HFFc6 (cell line): ENCODE measurements around the gene NPAS2. TPM values are rescaled to one million over a fixed set of nuclear protein-coding genes. Genes with fewer than 3 reads are reported as not detected.

Experiments used
- DNase-seq: peaks from one replicate; pipeline ENCODE4 v3.0.0-alpha.2; 2018
- H3K27ac Mint-ChIP-seq: 2 replicates; pipeline ENCODE4 v1.8.0; 2020; ENCODE audit warnings: mild to moderate bottlenecking, mixed read lengths
- H3K27me3 Mint-ChIP-seq: 2 replicates; pipeline ENCODE4 v1.8.0; 2021; ENCODE audit warnings: mild to moderate bottlenecking, moderate library complexity, mixed read lengths; ENCODE audit not compliant: insufficient read depth
- H3K36me3 Mint-ChIP-seq: 2 replicates; pipeline ENCODE4 v1.8.0; 2021; ENCODE audit warnings: low read depth, mixed read lengths
- H3K4me1 Mint-ChIP-seq: 2 replicates; pipeline ENCODE4 v1.8.0; 2020; ENCODE audit warnings: low read depth, mixed read lengths
- H3K4me3 Mint-ChIP-seq: 2 replicates; pipeline ENCODE4 v1.8.0; 2020; ENCODE audit warnings: mild to moderate bottlenecking, moderate library complexity, mixed read lengths
- H3K9me3 Mint-ChIP-seq: 2 replicates; pipeline ENCODE4 v1.8.0; 2020; ENCODE audit warnings: mild to moderate bottlenecking, mixed read lengths
- CTCF ChIP-seq: fragments of 200-600 bp; sonication (generic); IDR thresholded peaks from 2 replicates; pipeline ENCODE4 v1.5.0; 2021; ENCODE audit warnings: antibody characterized with exemption, mild to moderate bottlenecking
- total RNA-seq, 6 experiments: library from RNA; stranded (reverse); fragmentation: NEBNext Ultra II Directional; extraction: Animal tissue kit (Norgen Biotek cat#: 25700); gene quantifications; 2 replicates in 1 of 6; 3 replicates in 5 of 6; pipeline ENCODE4 v1.2.3, GENCODE V29; 2021

The NPAS2 gene
- total RNA-seq, 6 experiments from 2014 or later = 8.8 to 14.7 (median 9.3) TPM

- Mint-ChIP-seq H3K4me1 (peaks cover 12% of the 10 kb centered on the region), H3K4me3 (no peak overlapping the region), H3K27me3 (peaks cover 2% of the 10 kb centered on the region), H3K9me3 (no peaks in the 10 kb centered on the region), H3K36me3 (0 out of 2 replicates have a peak, but pooled peaks cover 5% of the 10 kb centered on the region), H3K27ac (no peak overlapping the region)
- no peak for DNase-seq
- no peak for TF ChIP-seq CTCF
These were observed 168.0 kb downstream of the NPAS2 start for GRCh38 chr2:100987974-100988373.

- H3K27me3 Mint-ChIP-seq = peaks cover 2% of the 10 kb centered on the region
- no peak overlapping the region for H3K4me3 Mint-ChIP-seq
- H3K27ac Mint-ChIP-seq = no peak overlapping the region
- DNase-seq = no peak
- peaks cover 10% of the 10 kb centered on the region for H3K4me1 Mint-ChIP-seq
- no peak for TF ChIP-seq CTCF
- H3K36me3 Mint-ChIP-seq = 0 out of 2 replicates have a peak, but pooled peaks cover 5% of the 10 kb centered on the region
- H3K9me3 Mint-ChIP-seq = no peaks in the 10 kb centered on the region
These were observed 168.9 kb downstream of the NPAS2 start for GRCh38 chr2:100988630-100989417.

DNA sequence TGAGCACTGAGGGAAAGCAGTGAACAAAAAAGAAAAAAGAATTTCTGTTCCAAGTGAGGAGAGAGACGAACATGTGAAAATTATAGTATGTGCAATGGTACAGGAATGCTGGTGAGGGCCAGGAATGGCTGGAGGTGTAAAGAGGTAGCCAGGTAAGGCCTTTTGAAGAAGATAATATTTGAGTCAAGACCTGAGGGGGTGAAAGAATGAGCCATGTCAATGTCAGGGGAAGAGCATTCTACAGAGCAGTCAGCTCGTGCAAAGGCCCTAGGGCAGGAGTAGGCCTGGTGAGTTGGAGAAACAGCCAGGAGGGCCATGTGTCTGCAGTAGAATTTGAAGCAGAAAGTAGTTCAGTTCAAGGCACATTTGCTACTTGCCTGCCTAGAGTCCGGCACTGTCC lies 169.7 kb downstream of the NPAS2 start:
- Mint-ChIP-seq H3K27ac (no peak overlapping the region), H3K4me3 (no peak overlapping the region), H3K4me1 (peaks cover 2% of the 10 kb centered on the region; the same call in 1 of the 2 replicates), H3K36me3 (0 out of 2 replicates have a peak, but pooled peaks cover 5% of the 10 kb centered on the region), H3K9me3 (no peaks in the 10 kb centered on the region), H3K27me3 (peaks cover 2% of the 10 kb centered on the region)
- no peak for TF ChIP-seq CTCF
- DNase-seq = no peak

- peaks cover 2% of the 10 kb centered on the region for H3K27me3 Mint-ChIP-seq
- no peak for DNase-seq
- H3K36me3 Mint-ChIP-seq = 0 out of 2 replicates have a peak, but pooled peaks cover 5% of the 10 kb centered on the region
- no peak overlapping the region for H3K4me3 Mint-ChIP-seq
- TF ChIP-seq CTCF = no peak
- no peak overlapping the region for H3K27ac Mint-ChIP-seq
- no peaks in the 10 kb centered on the region for H3K9me3 Mint-ChIP-seq
- H3K4me1 Mint-ChIP-seq = no peaks in the 10 kb centered on the region
These were observed 170.2 kb downstream of the NPAS2 start for GRCh38 chr2:100990166-100990565.

DNA sequence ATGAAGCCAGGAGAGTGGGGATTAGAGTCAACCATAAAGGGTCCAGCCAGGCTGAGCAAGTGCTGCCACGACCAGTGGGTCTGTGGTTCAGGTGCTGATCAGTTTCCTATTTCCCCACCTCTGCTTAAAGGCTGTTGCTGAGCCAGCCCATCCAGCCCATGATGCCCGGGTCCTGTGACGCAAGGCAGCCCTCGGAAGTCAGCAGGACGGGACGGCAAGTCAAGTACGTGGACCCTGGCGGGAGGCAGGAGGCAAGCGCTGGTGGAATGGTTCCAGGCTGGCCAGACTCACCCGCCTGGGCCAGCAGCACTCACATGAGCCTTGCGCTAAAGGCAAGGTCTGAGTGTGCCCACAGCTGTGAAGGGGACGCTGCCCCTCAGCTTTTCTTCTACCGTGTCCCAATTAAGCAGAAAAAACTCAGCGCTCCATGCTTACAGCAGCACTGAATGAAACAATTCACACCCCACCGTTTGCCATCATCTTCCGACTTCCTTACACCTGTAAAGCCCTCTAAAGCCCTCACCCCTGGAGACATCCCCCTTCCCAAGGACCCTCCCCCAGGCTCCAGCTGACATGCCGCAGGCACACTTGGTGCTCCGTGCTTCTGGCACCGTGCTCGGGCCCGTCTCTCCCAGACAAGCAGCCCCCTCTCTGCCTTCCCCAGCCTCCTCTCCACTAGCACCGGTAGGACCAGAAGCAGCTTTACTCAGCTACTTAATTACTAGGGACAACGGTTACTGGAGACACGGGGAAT lies 170.9 kb downstream of the NPAS2 start:
- H3K36me3 Mint-ChIP-seq = peaks cover 5% of the 10 kb centered on the region; the same call in 1 of the 2 replicates
- no peaks in the 10 kb centered on the region for H3K9me3 Mint-ChIP-seq
- no peak overlapping the region for H3K27ac Mint-ChIP-seq
- TF ChIP-seq CTCF = no peak
- peaks cover 2% of the 10 kb centered on the region for H3K27me3 Mint-ChIP-seq
- DNase-seq = no peak
- H3K4me3 Mint-ChIP-seq = no peak overlapping the region
- H3K4me1 Mint-ChIP-seq = no peaks in the 10 kb centered on the region
